H1 (cell line): ENCODE results near the gene COCH. TPM values are rescaled to one million over a fixed set of nuclear protein-coding genes. Genes with fewer than 3 reads are reported as not detected.
A peak's percentile ranks its signal among the peaks of the same experiment; 100 is the strongest.

Experiments
- CTCF ChIA-PET: fragments of 300-600 bp; sonication (Branson Sonifier 250); formaldehyde crosslinking; loops from one replicate; lab custom pipeline; 2021; ENCODE audit not compliant: partially characterized antibody; lab: Charles Lee
- POLR2A ChIA-PET: fragments of 300-600 bp; sonication (Branson Sonifier 250); formaldehyde crosslinking; loops from one replicate; lab custom pipeline; 2021; ENCODE audit warnings: inconsistent platforms; ENCODE audit not compliant: partially characterized antibody; lab: Charles Lee
- DNase-seq, 2 experiments: peaks; one replicate each; pipeline versions ENCODE4 v3.0.0 to v3.0.0-alpha.2; 2010 to 2022; ENCODE audit warnings: low spot score in 2 of 2, low read depth in 1 of 2, mixed read lengths in 1 of 2
- FAIRE-seq: peaks from 2 replicates; lab custom pipeline; 2011; peaks lifted over from hg19 to GRCh38; lab: Jason Lieb, UNC
- H2AFZ ChIP-seq: 2 replicates; pipeline ENCODE4 v1.8.1; 2012; ENCODE audit warnings: low read length, inconsistent platforms
- H2AK5ac ChIP-seq: 2 replicates; pipeline ENCODE4 v1.6.1; 2013; ENCODE audit warnings: low read depth, low read length
- H2BK120ac ChIP-seq: replicated peaks from 2 replicates; pipeline ENCODE3; 2013; ENCODE audit warnings: low read depth, low read length, inconsistent platforms
- H2BK12ac ChIP-seq: 2 replicates; pipeline ENCODE4 v1.6.1; 2013; ENCODE audit warnings: low read depth, low read length
- H2BK15ac ChIP-seq: 2 replicates; pipeline ENCODE4 v1.6.1; 2013; ENCODE audit warnings: low read length
- H2BK20ac ChIP-seq: 2 replicates; pipeline ENCODE4 v1.6.1; 2013; ENCODE audit warnings: low read length
- H2BK5ac ChIP-seq: 2 replicates; pipeline ENCODE4 v1.6.1; 2013; ENCODE audit warnings: low read depth, low read length
- H3K14ac ChIP-seq: 2 replicates; pipeline ENCODE4 v1.6.1; 2013; ENCODE audit warnings: inconsistent platforms; ENCODE audit not compliant: insufficient read length
- H3K18ac ChIP-seq: 2 replicates; pipeline ENCODE4 v1.6.1; 2013; ENCODE audit warnings: low read length; ENCODE audit errors: extremely low read depth
- H3K23ac ChIP-seq: 2 replicates; pipeline ENCODE4 v1.6.1; 2013; ENCODE audit warnings: inconsistent platforms; ENCODE audit not compliant: insufficient read length
- H3K23me2 ChIP-seq: 2 replicates; pipeline ENCODE4 v1.6.1; 2013; ENCODE audit warnings: low read depth, low read length
- H3K27ac ChIP-seq: 2 replicates; pipeline ENCODE4 v1.6.1; 2011; ENCODE audit warnings: low read depth, low read length, inconsistent platforms
- H3K27me3 ChIP-seq, 4 experiments: replicated peaks in 1 of 4; 1 replicate in 1 of 4; 2 replicates in 3 of 4; pipeline versions ENCODE4 v1.6.1 to v1.8.1; 2011 to 2013; ENCODE audit warnings: low read length in 3 of 4, mild to moderate bottlenecking in 3 of 4, inconsistent platforms in 2 of 4, mixed read lengths in 2 of 4, moderate library complexity in 1 of 4; ENCODE audit not compliant: control insufficient read depth in 3 of 4, insufficient read depth in 3 of 4; ENCODE audit errors: extremely low read depth in 1 of 4
- H3K36me3 ChIP-seq, 4 experiments: 2 replicates each; pipeline versions ENCODE4 v1.6.1 to v1.8.1; 2011 to 2013; ENCODE audit warnings: mild to moderate bottlenecking in 4 of 4, low read length in 3 of 4, moderate library complexity in 2 of 4, control low read depth in 1 of 4, inconsistent platforms in 1 of 4; ENCODE audit not compliant: insufficient read depth in 4 of 4, control insufficient read depth in 2 of 4
- H3K4ac ChIP-seq: replicated peaks from 2 replicates; pipeline ENCODE3; 2013; ENCODE audit warnings: low read length, low read depth, mixed read lengths, inconsistent platforms; ENCODE audit not compliant: insufficient read length
- H3K4me1 ChIP-seq, 4 experiments: replicated peaks in 1 of 4; 1 replicate in 1 of 4; 2 replicates in 3 of 4; pipeline versions ENCODE4 v1.6.1 to v1.8.1; 2011 to 2013; ENCODE audit warnings: low read length in 3 of 4, inconsistent platforms in 2 of 4, mixed read lengths in 1 of 4; ENCODE audit not compliant: insufficient read depth in 4 of 4, control insufficient read depth in 3 of 4
- H3K4me2 ChIP-seq, 2 experiments: 2 replicates each; pipeline versions ENCODE4 v1.6.1 to v1.8.1; 2011 to 2013; ENCODE audit warnings: low read depth in 2 of 2, low read length in 2 of 2, control low read depth in 1 of 2, inconsistent platforms in 1 of 2, mild to moderate bottlenecking in 1 of 2; ENCODE audit not compliant: insufficient read depth in 1 of 2
- H3K4me3 ChIP-seq, 4 experiments: fragments of 200-600, 300-600 bp in 1 of 4; sonication (generic), shearing (Covaris generic), sonication (Bioruptor Twin) in 1 of 4; 2 replicates each; pipeline versions ENCODE4 v1.5.1 to v1.8.1; 2011 to 2016; ENCODE audit warnings: low read length in 4 of 4, low read depth in 3 of 4, control low read depth in 2 of 4, inconsistent platforms in 2 of 4, mild to moderate bottlenecking in 2 of 4, mixed read lengths in 1 of 4, moderate library complexity in 1 of 4; ENCODE audit not compliant: insufficient read depth in 2 of 4; ENCODE audit errors: extremely low read depth in 1 of 4
- H3K56ac ChIP-seq: replicated peaks from 2 replicates; pipeline ENCODE3; 2013; ENCODE audit warnings: low read depth, mild to moderate bottlenecking, mixed read lengths, low read length, inconsistent platforms; ENCODE audit not compliant: insufficient read length
- H3K79me1 ChIP-seq: 2 replicates; pipeline ENCODE4 v1.6.1; 2013; ENCODE audit warnings: low read depth, low read length, control low read depth
- H3K79me2 ChIP-seq, 2 experiments: 2 replicates each; pipeline versions ENCODE4 v1.6.1 to v1.8.1; 2012 to 2013; ENCODE audit warnings: low read length in 2 of 2, mild to moderate bottlenecking in 2 of 2, inconsistent platforms in 1 of 2; ENCODE audit not compliant: insufficient read depth in 2 of 2, control insufficient read depth in 1 of 2
- H3K9ac ChIP-seq, 4 experiments: replicated peaks in 1 of 4; 1 replicate in 1 of 4; 2 replicates in 3 of 4; pipeline versions ENCODE4 v1.6.1 to v1.8.1; 2011 to 2013; ENCODE audit warnings: low read depth in 3 of 4, low read length in 3 of 4, control low read depth in 2 of 4, mild to moderate bottlenecking in 2 of 4, moderate library complexity in 2 of 4, inconsistent platforms in 1 of 4; ENCODE audit errors: extremely low read depth in 1 of 4
- H3K9me3 ChIP-seq, 2 experiments: 2 replicates each; pipeline versions ENCODE4 v1.6.1 to v1.8.1; 2012 to 2013; ENCODE audit warnings: mild to moderate bottlenecking in 2 of 2, moderate library complexity in 2 of 2, control low read depth in 1 of 2, inconsistent platforms in 1 of 2, low read depth in 1 of 2, low read length in 1 of 2, mixed read lengths in 1 of 2; ENCODE audit not compliant: insufficient read depth in 2 of 2
- H4K20me1 ChIP-seq, 2 experiments: replicated peaks in 1 of 2; 2 replicates each; pipeline versions ENCODE3 to v1.8.1; 2011 to 2013; ENCODE audit warnings: inconsistent platforms in 2 of 2, low read length in 2 of 2, mild to moderate bottlenecking in 1 of 2; ENCODE audit not compliant: insufficient read depth in 2 of 2, control insufficient read depth in 1 of 2
- H4K5ac ChIP-seq: 2 replicates; pipeline ENCODE4 v1.6.1; 2013; ENCODE audit warnings: low read length, low read depth, mixed read lengths, inconsistent platforms; ENCODE audit not compliant: insufficient read length
- H4K8ac ChIP-seq: 2 replicates; pipeline ENCODE4 v1.8.0; 2013; ENCODE audit warnings: mild to moderate bottlenecking, moderate library complexity, low read length, inconsistent platforms; ENCODE audit not compliant: insufficient read depth; ENCODE audit errors: extremely low read depth
- H4K91ac ChIP-seq: replicated peaks from 2 replicates; pipeline ENCODE3; 2013; ENCODE audit warnings: low read length, mixed read lengths, inconsistent platforms; ENCODE audit not compliant: insufficient read length
- BRCA1 ChIP-seq: IDR thresholded peaks from 2 replicates; pipeline ENCODE4 v1.6.1; 2012; ENCODE audit warnings: low read depth, low read length, improper control_type of control experiment
- CEBPB ChIP-seq: IDR thresholded peaks from 2 replicates; pipeline ENCODE4 v1.6.1; 2012; ENCODE audit warnings: low read depth, low read length
- WGBS, 2 experiments: shearing (Covaris generic) in 1 of 2; methylation state at CpG; one replicate each; pipeline versions ENCODE4 v1.1.6 to v1.1.7; 2013 to 2015; ENCODE audit warnings: low lambda C conversion rate in 2 of 2, mixed read lengths in 2 of 2, inconsistent platforms in 1 of 2, low coverage in 1 of 2, missing lambda C conversion rate in 1 of 2; ENCODE audit not compliant: insufficient replicate concordance in 2 of 2, insufficient coverage in 1 of 2, insufficient read length in 1 of 2; ENCODE audit errors: extremely low coverage in 1 of 2, missing lambda C conversion rate in 1 of 2; 5-methylcytosine and 5-hydroxymethylcytosine counted together
- polyA plus RNA-seq, 7 experiments: library from polyadenylated mRNA; depleted of rRNA in 3 of 7; stranded (reverse) in 5 of 7; unstranded in 2 of 7; fragments of >200 nt in 5 of 7; fragments of 200-250 nt in 2 of 7; gene quantifications; 1 replicate in 5 of 7; 2 replicates in 1 of 7; 4 replicates in 1 of 7; pipeline versions ENCODE4 v1.2.1 to v1.2.3, GENCODE V29; 2011 to 2013; ENCODE audit warnings: missing spikeins in 2 of 7, mixed read lengths in 2 of 7
- total RNA-seq: library from RNA; stranded (reverse); fragmentation: NEBNext Ultra II Directional; extraction: Animal tissue kit (Norgen Biotek cat#: 25700); gene quantifications from 2 replicates; pipeline ENCODE4 v1.2.1, GENCODE V29; 2021

COCH gene
- total and polyA plus RNA-seq, 2 of the 8 experiments (the other 6 are each of a cell fraction or from before 2014, with no cell fraction given) = 12.9 to 30.8 TPM

DNA sequence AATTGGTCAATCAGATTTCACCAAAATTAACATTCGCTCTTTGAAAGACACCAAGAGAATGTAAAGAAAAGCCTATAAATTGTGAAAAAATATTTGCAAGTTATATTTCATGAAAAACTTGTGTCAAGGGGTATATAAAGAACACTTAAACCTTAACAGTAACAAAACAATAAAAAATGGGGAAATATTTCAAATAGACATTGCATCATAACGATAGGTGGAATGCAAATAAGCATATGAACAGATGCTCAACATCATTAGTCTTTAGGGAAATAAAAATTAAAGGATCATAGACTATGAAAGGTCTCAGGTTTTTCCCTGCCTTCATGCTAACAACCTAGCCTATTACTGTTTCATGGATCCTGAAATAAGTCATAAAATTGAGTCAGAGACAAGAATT, 64.3 kb downstream of the COCH start:
- Histone ChIP-seq H3K4me2 (no peak overlapping the region), H2AK5ac (no peak overlapping the region), H3K18ac (no peak overlapping the region), H3K79me2 (no peaks in the 10 kb centered on the region), H4K5ac (no peak overlapping the region), H3K23ac (no peak overlapping the region), H2BK20ac (no peak overlapping the region), H3K27me3 (no peaks in the 10 kb centered on the region), H3K9ac (no peak overlapping the region), H3K23me2 (no peaks in the 10 kb centered on the region), H2BK120ac (no peak overlapping the region), H2BK15ac (no peak overlapping the region), H3K14ac (no peak overlapping the region), H3K4ac (no peak overlapping the region), H4K8ac (no peak overlapping the region), H2BK12ac (no peak overlapping the region), H3K79me1 (no peaks in the 10 kb centered on the region), H4K91ac (no peak overlapping the region), H3K4me3 (no peak overlapping the region), H3K36me3 (peaks cover 0 to 30% (median 9%) of the 10 kb centered on the region in 4 experiments; a peak in 5 of 8 replicates)
- FAIRE-seq (no peak), DNase-seq (no peak)
- POLR2A ChIA-PET = no interaction called here
- CTCF ChIA-PET = interaction anchor here (0.5 kb wide), 1 partner anchor 260 kb away, joined by 4 read pairs; no protein-coding TSS in a partner anchor
- 98% methylated on average over 2 of the region's 2 CpGs; no CpG with 5 or more reads in 1 of the 2 experiments for WGBS, 2 experiments
- TF ChIP-seq CEBPB (peak; percentile 63; the same call in 1 of the 2 replicates), BRCA1 (no peak)
- TF ChIP-seq, all 59 proteins: peak for 1
- Histone ChIP-seq H4K20me1 (peaks cover 0 to 1% of the 10 kb centered on the region in 2 experiments), H2BK5ac (no peak overlapping the region), H3K9me3 (no peaks in the 10 kb centered on the region), H3K56ac (no peak overlapping the region), H3K4me1 (peaks cover 0 to 5% (median 1%) of the 10 kb centered on the region in 4 experiments; a peak in 2 of 7 replicates), H3K27ac (no peak overlapping the region), H2AFZ (no peak overlapping the region)

Other genes starting within 250 kb of the COCH start
- 9.9 and 12.1 TPM in 2 replicates for gene AP4S1, start 151.1 kb downstream of the COCH start, total RNA-seq
- gene AP4S1, start 151.1 kb downstream of the COCH start, polyA plus RNA-seq (2011; rRNA removed) = 2.5 and 2.8 TPM in 2 replicates
- 37.7 and 38.1 TPM in 2 replicates for gene STRN3, start 151.8 kb downstream of the COCH start, total RNA-seq
- 4.8 and 8.7 TPM in 2 replicates for gene STRN3, start 151.8 kb downstream of the COCH start, polyA plus RNA-seq (2011; rRNA removed)